NOMO-1 (cell line): ENCODE results near the gene THEMIS.

Source experiments
- DNase-seq, 2 experiments: peaks; one replicate each; lab custom pipeline; 2025; ENCODE audit not compliant: unreplicated experiment in 2 of 2; lab: John Stamatoyannopoulos, UW

THEMIS gene

GRCh38 chr6:127860723-127861122 lies 40.1 kb downstream of the THEMIS start:
- no peak for DNase-seq

GRCh38 chr6:127859956-127860355 lies 40.9 kb downstream of the THEMIS start:
- no peak for DNase-seq

GRCh38 chr6:127858727-127859391 lies 42.0 kb downstream of the THEMIS start:
- DNase-seq = no peak

DNA sequence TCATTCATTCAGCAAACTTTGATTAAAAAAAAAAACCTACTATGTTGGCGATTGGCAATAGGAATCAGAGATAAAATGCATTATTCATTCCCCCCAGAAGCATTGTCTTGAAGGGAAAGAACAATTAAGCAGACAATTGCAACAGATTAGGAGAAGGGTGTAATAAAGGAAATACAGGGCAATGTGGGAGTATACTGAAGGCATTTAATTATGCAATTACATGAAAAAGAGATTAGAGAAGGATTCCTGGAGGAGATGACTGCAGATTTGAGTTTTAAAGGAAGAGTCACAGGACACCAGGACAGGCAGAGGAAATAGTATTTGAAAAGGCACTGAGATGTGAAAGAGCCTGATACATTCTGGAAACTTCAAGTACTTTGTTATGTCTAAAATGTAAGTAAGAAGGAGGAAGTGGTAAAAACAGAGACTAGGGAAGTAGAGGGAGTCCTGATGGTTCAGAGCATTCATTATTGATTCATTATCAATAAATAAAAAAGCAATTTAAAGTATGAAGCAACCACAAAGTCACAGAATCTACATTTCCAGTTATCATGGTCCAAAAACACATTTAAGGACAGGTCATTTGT lies 43.7 kb downstream of the THEMIS start:
- DNase-seq = no peak

GRCh38 chr6:127855542-127856159 lies 45.2 kb downstream of the THEMIS start:
- DNase-seq = no peak

DNA sequence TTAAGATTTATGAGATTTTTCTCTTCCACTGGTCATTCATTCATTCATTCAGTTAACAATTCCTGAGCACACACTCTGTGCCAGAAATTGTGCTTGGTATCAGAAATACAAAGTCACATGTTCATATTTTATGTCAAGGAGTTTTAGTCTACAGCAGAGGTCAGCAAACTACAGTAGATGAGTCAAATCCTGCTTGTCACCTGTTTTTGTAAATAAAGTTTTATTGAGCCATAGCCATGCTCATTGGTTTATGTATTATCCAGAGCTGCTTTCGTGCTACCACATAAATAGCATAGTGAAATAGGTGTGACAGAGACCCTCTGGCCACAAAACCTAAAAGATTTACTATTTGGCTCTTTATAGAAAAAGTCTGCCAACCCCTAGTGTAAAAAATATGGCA lies 46.8 kb downstream of the THEMIS start:
- no peak for DNase-seq

DNA sequence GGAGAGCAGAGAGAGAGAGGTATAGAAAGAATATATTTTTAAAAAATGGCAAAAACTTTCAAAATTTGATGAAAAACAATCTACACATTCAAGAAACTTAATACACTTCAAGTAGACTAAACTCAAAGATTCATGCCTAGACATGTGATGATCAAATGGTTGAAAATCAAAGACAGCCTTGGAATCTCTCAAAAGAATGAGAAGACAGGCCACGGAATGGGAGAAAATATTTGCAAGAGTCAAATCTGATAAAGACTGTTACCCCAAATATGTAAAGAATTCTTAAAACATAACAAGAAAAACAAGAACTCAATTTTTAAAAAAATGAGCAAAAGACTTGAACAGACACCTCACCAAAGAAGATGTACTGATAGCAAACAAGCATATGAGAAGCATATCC lies 49.7 kb downstream of the THEMIS start:
- no peak for DNase-seq

- no peak for DNase-seq
These were observed 55.6 kb downstream of the THEMIS start for GRCh38 chr6:127845242-127845641.

GRCh38 chr6:127844529-127844928 lies 56.3 kb downstream of the THEMIS start:
- no peak for DNase-seq

- no peak for DNase-seq
These were observed 57.3 kb downstream of the THEMIS start for GRCh38 chr6:127843582-127843981.

- DNase-seq = no peak
These were observed 58.3 kb downstream of the THEMIS start for GRCh38 chr6:127842562-127842961.

DNA sequence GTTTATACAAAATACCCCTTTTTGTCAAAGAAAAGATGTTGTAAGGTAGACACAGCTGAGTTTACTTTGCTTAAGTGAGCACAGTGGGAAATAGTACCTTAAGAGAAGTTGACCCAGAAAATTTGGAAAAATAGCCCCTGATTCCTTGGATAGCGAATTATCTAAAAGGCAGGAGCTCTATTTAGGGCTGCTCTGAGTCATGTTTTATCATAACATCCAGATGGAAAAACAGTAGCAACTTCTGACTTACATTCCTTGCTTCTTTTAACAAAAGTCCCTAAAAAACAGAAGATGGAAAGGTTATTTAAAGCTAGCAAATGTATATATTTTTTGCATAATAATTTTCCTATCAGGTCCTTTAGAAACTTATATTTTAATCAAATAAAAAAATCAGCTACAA lies 59.0 kb downstream of the THEMIS start:
- no peak for DNase-seq

- no peak for DNase-seq
These were observed 66.7 kb downstream of the THEMIS start for GRCh38 chr6:127834136-127834535.

DNA sequence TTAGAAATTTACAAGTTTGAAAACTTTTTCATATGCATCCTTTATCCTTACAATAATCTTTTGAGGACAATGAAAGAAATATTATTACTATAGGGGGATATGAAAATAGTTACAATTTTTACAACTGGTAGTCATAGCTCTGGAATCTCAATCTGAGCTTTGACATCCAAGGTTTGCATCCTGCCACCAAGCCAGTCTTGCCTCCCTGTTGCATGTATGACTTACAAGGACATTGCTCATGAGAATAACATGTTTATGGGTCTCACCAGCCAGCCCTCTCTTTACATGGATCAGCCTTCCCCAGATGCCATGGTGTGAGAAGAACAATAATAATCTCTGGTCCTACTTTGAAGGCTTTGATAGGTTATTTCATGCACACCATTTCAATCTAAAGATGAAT lies 67.5 kb downstream of the THEMIS start:
- no peak for DNase-seq

- DNase-seq = no peak
These were observed 68.5 kb downstream of the THEMIS start for GRCh38 chr6:127832381-127832780.

DNA sequence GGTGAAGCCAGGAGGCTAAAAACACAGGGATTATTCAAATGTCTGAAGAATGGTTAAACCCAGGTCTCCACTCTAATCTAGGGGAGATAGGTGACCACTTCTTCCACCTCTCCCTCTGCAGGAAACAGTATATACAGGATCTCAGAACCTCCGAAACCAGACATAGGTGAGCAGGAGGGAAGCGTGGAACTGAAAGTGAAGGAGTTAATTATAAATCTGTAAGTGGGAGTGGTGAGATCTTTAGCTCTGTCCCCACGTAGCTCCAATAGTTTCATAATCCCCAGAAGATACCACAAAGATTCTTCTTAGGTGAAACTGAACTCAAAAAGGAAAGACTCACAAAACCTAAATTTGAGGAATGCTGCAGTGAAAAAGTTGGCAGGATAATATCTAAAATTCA lies 76.8 kb downstream of the THEMIS start:
- DNase-seq = no peak

DNA sequence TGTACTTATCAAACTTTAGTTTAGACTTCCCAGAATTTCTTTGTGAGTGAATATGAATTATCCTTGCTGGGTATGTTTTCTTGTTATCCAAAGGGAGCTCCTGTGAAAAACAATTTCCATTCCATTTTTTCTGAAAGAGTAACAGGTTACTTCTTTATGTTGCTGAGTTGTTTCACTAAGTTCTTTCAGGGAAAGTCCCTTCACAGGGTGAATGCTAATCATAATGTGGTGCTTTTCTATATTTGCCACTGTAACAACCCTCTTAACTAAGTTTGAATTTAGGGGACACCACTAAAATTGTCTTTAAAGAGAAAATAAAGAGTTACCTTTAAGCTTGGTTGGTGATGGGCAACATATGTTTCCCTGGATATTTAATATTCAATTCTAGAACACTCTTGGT lies 79.4 kb downstream of the THEMIS start:
- DNase-seq = no peak

DNA sequence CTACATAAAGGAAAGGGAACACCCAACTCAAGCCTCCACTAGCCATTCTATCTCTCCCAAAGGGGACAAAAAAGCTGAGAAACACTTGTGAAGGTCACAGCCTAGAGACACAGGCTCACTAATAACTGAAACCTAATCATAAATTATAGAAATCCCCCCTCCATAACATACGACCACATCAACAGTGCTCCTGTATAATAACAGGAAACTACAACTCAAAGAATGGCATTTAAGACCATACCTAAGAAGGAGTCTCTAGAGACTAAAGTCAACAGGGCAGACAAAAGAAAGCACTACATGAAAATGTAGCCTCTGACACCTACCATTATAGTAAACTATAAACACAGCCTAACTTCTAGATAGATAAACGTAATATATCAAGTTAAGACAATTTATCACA lies 82.7 kb downstream of the THEMIS start:
- no peak for DNase-seq

DNA sequence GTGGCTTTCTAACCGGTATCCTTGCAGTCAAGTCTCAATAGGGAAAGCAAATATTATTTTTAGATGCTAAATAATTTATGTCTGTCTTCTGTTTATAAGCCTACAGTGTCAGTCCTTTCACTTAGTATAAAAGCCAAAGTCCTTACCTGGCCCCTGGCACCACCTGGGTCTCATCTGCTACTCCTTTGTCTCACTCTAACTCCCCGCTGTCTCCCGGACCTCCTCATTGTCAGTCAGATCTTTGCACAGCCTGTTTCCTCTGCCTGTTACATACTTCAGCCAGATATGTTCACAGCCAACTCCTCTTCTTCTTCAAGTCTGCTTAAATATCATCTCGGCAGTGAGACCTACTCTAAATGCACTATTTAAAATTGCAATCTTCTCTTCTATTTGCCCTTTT lies 84.2 kb downstream of the THEMIS start:
- no peak for DNase-seq

DNA sequence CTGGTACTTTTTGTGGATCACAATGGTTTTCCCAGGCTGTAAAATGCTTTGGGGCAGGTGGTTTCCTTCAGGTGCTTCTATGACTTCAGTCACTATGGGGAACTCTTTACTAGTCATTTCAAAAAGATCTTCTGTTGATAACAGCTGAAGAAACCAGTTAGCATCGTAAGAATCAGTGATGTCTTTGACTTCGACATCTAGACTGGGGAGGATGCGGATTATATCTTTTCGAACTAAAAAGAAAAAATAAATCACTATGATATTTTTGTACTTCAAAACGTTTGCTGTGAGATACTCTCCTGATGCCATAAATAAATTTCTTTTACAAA lies 87.2 kb downstream of the THEMIS start:
- DNase-seq = no peak

DNA sequence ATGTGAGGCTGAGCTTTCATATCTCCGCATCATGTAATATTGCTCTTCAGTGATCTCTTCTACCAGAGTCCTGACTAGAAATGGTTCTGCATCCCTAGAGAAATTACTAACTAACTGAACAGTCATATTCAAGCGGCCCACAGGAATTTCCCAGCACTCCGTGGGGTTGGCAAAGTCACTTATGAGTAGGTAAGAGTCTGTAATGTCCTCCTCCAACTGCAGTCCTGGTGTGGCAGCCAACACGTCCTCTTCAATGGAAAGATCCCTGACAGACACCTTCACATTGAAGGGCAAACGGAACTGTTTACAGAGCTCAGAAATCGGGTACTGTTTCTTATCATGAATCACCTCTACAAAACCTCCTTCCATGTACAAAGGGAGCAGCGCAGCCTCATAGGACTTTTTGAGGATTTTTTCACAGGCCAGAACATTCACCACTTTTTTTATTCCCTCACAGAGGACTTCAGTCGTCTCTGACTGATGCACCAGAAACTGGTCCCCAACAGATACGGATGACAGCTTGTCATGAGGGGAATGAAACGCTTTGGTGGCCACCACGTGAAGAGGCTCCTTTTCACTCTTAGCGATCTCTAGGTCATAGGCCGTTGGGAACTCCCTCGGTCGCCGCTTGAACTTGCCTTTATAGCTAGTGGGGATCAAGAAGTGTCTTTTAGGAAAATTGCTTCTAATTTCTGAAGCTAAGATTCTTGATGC lies 87.7 kb downstream of the THEMIS start:
- DNase-seq = no peak
